GM12874 (cell line): ENCODE results near the gene CORT.

Experiments
- TF ChIP-seq, protein P1 (sequence below): IDR thresholded peaks from 2 replicates; pipeline ENCODE4 v1.5.1; 2011; ENCODE audit warnings: low read depth, mild to moderate bottlenecking, control low read depth, low read length, moderate library complexity; ENCODE audit not compliant: insufficient read depth

The CORT gene

GRCh38 chr1:10444795-10445397 is 4.9 kb upstream of the CORT start:
- TF ChIP-seq, protein P1, sequence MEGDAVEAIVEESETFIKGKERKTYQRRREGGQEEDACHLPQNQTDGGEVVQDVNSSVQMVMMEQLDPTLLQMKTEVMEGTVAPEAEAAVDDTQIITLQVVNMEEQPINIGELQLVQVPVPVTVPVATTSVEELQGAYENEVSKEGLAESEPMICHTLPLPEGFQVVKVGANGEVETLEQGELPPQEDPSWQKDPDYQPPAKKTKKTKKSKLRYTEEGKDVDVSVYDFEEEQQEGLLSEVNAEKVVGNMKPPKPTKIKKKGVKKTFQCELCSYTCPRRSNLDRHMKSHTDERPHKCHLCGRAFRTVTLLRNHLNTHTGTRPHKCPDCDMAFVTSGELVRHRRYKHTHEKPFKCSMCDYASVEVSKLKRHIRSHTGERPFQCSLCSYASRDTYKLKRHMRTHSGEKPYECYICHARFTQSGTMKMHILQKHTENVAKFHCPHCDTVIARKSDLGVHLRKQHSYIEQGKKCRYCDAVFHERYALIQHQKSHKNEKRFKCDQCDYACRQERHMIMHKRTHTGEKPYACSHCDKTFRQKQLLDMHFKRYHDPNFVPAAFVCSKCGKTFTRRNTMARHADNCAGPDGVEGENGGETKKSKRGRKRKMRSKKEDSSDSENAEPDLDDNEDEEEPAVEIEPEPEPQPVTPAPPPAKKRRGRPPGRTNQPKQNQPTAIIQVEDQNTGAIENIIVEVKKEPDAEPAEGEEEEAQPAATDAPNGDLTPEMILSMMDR, result no peak

DNA sequence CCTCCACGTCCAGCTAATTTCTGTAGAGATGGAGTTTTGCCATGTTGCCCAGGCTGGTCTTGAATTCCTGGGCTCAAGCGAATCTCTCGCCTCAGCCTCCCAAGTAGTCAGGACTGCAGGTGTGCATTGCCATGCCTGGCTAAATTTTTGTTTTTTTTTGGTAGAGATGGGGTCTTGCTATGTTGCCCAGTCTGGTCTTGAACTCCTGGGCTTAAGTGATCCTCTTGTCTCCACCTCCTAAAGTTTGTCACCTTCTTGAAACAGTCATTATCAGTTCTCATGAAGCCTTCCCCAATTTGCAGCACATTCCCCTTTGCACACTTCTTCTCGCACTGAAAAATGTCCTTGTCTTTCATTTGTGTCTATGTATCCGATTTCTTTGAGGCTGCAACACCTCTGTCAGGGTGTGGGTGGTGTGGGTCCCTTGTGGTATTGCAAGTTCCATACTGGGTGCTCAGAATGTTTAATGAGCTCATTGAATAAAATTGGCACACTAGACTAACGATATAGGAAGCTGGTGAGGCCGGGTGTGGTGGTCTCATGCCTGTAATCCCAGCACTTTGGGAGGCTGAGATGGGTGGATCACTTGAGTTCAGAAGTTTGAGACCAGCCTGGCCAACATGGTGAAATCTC is 2.9 kb upstream of the CORT start:
- TF ChIP-seq, protein P1, result no peak

GRCh38 chr1:10450156-10450814 is 454 bp downstream of the CORT start:
- TF ChIP-seq, protein P1, result no peak

GRCh38 chr1:10450836-10451235 is 1.0 kb downstream of the CORT start:
- TF ChIP-seq, protein P1, result no peak

- TF ChIP-seq, protein P1, result no peak
These were observed 1.5 kb downstream of the CORT start for GRCh38 chr1:10451287-10451686.

DNA sequence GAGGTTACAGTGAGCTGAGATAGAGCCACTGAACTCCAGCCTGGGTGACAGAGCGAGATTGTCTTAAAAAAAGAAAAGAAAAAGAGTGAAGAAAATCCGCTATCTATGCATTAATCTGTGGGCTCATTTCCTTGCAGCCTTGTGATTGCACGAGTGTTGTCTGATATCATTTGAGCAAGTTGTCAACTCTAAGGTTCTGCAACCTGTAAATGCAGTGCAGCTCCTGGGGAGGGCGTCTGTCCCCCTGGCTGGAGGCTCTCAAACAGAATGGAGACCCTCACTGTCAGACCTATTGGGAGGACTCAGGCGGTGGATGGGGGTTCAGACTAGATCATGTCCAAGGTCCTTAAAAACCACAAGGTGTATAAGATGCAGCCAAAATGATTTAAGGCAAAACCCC is 6.2 kb downstream of the CORT start:
- TF ChIP-seq, protein P1, result 0 out of 2 replicates have a peak, but pooled peaks have one; percentile 5

- TF ChIP-seq, protein P1, result no peak
These were observed 6.8 kb downstream of the CORT start for GRCh38 chr1:10456661-10457060.
